CD1c-positive myeloid dendritic cell (primary cell): Measurements from ENCODE around the gene DYNC1I1.

Experiments used
- DNase-seq: peaks from one replicate; pipeline ENCODE4 v3.0.0-alpha.2; 2016; ENCODE audit errors: extremely low spot score

Gene DYNC1I1

DNA sequence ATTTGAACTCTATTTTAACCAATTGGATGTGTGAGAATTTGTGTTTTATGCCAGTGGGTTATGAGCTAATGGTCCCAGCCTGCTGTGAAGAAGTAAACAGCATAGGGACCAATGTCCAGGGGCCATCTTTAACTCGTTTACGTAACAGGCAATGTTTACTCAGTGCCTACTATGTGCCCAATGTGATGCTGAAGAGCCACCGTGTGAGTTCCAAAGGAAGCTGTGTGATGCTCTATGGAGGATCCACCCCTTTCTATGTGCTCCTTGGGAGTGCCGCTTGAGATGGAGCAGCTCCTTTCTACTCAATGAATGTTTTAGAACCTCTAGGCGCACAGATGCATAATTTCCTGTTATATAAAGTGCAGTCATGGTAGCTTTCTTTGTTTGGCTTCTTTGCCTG, 21.3 kb downstream of the DYNC1I1 start:
- no peak for DNase-seq

DNA sequence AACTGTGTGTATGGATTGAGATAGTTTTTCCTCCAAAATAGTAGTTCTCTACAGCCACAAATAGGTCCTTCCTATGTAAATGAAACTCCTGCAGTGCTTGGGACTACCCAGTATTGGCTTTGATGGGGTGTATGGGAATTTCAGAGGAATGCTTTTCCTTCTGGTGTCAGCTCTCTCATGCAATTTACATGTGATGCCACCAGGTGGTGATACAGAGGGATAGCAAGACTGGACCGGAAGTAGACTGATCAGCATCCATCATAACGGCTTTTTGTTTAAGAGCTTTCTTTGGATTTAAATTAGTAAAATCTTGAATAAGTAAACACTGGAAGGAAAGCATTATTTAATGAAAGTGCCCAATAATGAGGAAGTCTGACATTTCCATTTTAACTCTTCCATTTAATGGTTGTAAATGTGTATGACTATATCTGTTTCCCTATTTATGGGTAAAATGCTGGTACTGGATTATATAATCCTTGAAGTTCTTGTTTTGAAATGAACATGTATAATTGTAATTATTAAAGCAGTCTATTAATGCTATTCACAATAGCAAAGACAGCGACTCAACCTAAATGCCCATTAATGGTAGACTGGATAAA, 22.7 kb downstream of the DYNC1I1 start:
- peak; percentile 16 for DNase-seq

DNA sequence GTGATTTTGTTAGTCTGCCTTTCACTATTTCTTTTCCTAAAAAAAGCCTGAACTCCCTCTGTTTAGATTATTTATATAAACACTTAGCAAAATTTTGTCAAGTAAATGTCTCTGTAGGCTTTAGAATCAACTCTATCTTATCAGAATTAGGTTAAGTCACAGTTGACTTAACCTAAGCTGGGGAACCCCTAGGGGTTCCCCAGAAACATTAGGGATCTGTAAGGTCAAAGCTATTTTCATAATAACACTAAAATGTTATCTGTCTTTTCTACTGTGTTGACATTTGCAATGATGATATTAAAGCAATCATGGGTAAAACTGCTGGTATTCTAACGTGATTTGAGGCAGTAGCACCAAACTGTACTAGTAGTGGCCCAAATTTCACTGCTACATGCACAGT, 24.3 kb downstream of the DYNC1I1 start:
- DNase-seq, result no peak

DNA sequence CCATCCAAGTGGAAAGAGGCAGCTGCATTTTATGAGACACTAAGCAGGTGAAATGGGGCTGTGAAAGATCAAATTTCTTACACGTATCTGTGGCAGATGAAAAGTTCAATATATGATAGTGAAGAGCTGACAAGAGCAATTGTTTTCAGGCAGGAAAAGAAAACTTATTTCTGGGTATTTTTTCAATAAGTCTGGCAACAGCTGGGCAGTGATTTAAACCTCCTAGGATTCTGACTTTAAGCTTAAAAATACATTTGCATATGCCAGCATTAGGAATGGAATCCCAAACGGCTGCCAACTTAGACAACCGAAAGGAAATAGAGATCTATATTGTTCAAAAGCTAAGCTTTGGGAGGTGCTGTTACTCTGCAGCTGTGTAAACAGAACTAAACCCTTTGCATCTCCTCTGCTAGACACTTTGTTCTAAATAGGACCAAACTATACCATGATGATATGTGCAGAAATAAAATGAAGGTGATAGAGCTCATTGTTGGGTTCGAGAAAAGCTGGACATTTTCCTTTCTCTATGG, 26.1 kb downstream of the DYNC1I1 start:
- DNase-seq, result no peak

DNA sequence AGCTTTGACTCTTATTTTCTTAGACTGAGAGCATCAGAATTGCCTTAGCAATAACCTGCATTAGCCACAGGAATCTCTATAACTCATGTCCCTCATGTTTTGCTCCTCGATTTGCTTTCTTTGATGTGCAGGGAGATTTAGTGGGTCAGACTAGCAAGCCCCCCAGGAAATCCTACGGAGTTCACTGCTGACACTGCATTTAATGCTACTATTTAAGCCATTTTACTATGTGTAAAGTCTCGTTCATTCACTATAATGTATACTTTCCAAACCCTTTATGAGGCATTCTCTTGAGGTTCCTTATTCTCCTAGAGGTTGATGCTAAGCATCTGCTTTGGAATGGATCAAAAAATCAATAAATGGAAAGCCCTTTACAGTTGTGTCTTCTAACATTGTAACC, 28.4 kb downstream of the DYNC1I1 start:
- no peak for DNase-seq

DNA sequence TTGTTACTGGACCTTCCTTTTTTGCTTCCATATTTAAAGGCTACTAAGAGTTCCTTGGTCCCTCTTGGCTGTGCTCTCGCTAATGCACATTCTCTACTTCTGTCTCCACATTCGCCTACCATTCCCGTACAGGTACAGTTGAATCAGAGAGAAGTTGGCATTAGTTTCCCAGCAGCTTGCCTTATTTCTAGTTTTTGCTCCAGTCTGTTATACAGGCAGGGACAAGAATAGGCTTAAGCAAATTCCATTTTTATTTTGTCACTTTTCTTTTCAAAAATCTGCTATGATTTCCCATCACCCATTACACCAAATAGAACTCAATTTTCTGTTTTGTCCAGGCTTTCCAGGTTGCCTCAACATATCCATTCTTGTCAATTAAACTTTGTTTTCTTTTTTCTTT, 29.9 kb downstream of the DYNC1I1 start:
- no peak for DNase-seq

DNA sequence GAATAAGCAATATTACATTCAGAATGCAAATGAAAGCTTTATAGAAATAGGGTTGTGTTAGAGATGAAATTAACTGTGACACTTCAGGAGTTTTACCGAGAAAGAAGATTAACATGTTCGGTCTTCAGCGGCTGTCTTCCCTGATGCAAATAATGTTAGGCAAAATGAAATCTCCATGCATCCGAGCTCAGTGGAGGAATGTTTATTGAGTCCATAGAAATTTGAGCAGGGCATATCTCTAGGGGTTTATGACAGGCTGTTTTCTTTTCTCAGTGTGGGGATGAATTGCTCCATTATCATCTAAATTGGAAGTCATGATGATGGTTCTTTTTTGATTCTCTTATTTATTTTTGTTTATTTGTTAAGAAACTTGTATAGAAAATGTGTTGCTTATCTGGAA, 31.7 kb downstream of the DYNC1I1 start:
- no peak for DNase-seq

DNA sequence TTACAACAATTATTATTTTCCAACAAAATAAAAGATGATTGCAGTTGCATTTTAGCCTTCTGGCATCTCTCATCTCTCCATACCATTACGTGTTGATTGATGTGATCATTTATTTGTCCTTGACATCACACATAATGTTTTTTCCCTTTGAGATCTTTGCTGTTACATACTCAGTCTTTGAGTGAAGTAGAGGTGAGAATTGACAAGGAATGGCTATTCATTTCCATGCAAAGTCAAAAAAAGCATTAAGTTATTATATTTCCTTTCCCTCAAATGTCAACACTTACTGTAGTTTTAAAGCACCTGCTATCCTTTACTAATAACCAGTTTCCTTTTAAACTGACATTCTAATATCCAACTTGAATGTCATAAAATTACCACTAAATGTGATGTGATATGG, 33.6 kb downstream of the DYNC1I1 start:
- no peak for DNase-seq

DNA sequence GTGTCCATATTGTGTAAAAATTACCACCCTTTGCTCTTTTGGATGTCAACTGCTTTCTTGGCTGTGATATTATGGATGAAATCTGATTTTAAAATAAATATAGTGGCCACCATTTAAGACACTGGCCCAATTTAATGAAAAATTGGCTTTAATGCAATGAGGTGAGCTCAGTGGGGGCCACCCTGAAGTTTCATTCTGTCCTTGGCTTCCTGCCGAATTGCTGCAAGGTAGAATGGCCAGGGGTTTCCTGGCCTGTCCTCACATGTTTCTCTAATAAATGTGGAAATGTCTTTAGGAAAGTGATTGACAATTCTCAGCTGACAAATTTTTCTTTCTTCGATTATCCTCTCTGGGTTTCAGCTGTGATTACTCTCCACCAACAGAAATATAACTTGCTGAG, 36.0 kb downstream of the DYNC1I1 start:
- DNase-seq, result no peak

DNA sequence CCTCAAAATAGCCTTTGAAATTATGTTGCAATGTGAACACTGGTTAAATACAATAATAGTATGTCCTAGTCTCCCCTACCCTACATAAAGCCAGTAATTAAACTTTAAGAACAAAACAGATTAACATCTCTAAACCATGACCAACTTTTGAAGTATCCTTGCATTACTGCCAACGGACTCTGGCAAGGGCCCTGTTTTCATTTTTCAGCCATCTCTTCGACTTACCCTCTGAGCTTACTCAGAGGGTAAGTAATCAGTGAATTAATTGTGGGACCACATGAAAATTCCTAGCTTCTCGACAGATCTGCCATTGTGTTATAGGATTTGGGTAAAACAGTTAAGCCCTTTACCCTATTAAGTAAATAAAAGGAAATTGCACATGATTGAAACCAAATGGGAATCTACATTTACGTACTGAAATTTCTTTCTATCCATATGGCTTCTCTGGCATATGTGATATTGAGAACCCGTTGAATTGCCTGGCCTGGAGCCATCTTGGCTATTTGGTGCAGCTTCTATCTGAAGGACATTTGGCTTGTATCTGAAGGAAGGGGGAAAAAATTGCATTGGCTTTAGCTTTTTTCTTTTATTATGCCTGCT, 39.6 kb downstream of the DYNC1I1 start:
- DNase-seq, result no peak

DNA sequence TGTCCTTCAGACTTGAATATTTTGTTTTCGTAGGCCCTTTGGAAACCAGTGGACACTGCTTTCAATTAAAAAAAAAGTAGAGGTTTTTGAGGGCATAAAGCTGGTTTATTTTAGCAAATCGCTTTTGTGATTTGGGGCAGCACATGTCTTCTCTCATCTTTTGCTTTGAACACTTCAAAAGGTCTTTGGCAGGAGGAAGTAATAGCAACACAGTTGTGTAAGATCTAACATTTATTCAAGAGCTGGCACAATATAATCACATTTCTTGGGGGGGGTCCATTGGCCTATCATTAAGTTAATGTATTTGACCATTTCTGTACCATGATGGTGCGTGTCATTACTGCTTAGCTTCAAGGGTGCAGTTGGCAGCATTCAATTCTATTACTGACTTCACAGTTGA, 42.4 kb downstream of the DYNC1I1 start:
- DNase-seq, result no peak

DNA sequence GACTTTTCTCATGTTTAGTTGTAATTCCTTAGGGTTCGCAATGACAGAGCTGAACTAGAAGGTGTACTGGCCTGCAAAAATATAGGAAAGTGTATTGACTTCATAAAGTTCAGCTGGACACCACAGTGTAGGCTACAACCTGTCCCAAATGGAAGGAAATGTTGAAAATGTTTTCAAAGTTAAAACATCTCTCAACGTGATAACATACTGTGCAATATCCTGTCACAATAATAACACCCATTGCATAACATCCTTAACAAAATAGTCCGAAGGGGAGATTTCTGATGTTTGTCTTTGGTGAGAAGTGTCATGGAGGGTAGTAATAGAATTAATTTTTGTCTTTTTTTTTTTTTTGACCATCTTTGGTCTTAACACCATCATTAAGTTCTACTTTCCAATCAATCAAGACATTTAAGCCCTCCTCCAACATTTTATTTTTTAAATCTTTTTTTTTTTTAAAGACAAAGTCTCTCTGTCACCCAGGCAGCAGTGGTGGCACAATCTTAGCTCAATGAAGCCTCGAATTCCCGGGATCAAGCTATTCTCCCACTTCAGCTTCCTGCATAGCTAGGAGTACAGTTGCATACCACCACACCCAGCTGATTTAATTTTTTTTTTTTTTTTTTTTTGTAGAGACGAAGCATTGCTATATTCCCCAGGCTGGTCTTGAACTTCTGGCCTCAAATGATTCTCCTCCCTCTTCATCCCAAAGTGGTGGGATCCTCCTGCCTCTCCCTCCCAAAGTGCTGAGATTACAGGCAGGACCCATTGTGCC, 45.7 kb downstream of the DYNC1I1 start:
- DNase-seq, result no peak

DNA sequence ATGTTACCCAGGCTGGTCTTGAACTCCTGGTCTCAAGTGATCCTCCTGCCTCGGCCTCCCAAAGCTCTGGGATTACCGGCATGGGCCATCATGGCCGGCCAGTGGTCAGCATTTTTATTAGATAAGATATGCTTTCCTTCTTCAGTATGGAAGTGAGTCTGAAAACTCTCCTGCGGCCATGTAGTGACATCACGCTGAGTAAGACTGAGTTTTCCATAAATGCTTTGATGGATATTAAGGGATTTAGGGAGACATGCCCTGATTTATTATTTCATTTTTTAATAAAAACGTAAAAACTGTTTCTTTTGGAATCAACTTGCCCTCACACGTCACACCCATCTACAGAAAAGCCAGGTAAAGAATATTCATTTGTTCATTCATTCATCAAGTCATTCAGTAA, 48.4 kb downstream of the DYNC1I1 start:
- DNase-seq, result no peak

DNA sequence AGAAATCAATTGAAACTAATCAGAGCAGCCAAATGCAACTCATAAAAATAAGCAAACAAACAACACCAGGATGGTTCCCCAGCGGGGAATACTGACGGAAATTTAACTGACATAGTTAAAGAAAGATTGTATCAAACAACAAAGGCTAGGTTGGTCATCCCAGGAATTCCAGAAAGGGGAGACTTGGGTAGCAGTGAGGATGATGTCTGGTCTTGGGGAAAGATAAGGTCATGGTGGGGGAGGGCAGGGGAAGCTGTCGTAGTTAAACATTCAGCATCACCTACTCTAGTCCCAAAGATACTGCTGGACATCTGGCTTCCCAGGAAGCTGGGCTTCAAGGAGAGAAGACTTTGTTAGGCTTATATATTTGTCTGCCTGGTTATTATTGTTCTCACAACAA, 50.4 kb downstream of the DYNC1I1 start:
- DNase-seq, result no peak

DNA sequence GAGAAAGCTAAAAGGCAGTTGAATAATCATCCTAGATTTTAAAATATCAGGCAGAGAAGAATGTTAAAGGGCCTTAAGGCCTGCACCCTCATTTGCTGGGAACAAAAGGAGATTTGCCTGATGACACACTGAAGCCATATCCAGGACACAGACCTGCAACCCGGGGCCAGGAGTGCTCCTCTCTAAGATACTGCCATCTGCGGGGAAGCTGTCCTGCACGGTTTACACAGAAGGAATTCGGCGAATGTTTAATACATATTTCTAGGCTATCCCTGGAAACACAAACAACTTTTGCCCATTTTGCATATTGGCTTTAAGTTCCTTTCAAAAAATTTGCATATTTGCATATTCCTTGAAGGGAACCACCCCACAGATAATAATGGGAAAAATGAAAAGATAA, 52.3 kb downstream of the DYNC1I1 start:
- DNase-seq, result no peak

DNA sequence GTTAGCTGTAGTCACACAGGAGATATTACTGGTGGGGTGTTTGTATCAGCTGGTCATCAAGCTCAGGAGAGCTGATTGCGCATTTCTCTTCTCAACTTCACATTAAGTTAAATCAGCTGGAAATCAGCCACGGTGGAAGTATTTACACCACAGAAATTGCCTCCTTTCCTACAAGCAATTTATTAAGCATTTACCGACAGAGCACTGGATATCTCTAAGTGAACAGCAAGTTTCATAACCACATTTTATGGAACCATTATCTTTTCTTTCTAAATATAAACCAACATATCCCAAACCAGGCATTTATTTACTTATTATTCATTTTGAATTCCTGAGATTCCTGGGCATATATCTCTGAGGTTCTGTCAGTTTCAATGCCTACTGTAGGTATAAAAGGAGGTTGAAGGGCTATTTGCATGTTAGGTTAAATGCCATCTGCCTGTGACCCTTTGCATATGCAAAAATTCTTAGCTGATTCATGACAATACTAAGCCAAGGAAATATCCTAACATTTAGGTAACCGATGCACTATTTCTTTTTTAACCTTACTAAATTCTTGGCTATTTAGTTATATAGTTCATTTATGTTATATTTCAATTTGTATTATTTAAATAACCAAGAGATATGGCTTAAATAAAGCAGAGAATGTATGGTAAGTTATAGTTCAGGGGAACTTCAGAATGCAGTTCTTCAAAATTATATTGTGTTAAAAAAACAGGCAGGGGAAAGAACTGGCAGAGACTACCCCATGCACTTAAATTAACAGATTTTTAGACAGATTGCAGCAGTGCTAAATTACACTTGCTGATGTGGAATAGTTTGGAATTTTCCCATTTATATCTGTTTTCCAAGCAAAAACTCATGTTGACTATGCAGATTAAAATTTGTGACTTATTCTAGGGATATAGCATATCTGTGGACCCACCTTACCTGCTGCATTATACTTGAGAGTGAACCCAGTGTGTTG, 56.8 kb downstream of the DYNC1I1 start:
- no peak for DNase-seq

DNA sequence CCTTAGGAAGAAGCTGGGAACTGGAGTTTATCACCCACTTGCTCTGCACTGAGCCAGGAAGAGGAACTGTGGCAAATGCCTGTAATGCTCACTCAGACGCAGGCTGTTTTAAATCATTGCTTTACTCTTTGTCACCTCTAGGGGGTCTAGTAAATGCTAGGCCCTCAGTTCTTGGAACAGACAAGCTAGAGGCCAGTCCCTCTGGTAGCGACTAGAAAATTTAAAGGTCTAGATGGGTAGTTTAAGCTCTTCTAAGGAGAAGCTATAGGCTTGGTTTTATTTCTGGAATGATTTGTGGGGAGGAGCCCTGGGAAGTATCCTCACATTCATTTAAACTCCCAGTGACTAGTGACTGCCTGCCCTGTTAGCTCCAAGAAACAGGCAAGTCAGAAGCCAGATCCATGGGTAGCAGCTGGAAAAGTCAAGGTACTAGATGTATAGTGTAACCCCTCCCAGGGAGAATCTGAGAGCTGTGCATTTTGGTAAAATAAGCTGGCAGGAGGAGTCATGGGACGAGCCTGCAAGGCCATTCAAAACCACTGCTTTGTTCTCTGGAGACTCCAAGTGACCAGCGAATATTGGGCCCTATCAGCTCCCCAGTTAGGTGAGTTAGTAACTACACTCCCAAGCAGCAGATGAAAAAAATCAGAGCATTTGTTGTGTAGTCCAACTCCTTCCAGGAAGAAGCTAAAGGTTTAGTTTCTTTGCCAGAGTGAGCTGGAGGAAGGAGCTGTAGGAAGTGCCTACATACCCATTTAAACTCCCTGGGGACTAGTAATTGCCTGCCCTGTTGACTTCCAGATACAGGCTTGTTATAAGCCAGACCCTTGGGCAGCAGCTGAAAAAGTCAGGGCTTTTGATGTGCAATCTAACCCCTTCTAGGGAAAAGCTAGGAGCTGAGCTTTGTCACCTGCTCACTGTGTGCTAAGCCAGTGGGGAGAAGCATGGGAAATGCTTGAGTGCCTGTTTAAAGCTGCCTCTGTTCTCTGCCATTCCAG, 68.9 kb downstream of the DYNC1I1 start:
- no peak for DNase-seq

DNA sequence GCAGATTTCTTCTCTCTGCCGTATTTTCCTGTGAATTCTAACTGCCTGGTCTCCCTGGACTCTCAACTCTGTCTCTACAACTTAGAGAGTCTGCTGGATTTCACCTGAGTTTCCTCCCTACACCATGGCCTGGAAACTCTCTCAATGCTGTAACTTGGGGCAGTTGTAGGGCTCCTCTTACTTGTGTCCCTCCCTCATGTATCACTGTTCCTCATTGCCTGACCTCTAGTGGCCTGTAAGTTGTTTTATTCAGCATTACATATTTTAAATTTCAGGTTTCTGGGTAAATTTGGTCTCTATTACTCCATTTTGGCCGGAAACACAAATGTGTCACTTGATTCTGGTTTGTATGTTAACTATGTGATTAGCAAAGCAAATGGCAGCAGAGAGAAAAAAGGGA, 70.9 kb downstream of the DYNC1I1 start:
- DNase-seq, result no peak

DNA sequence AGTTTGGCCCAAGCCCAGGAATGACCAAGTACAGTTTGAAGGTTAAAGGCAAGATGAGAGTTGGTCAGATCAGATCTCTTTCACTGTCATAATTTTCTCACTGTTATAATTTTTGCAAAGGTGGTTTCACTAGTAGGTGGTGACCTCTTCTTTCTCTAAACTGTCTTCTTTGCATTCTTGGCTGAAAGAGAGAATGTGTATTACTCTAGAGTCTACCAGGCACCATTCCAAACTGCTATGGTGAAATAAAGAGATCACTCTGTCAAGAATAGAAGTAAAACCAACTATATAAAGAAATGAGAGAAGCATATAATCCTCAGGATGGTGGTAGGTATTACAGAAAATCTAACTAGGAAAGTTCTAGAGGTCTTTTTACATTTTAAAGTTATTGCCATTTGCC, 72.7 kb downstream of the DYNC1I1 start:
- DNase-seq, result no peak

DNA sequence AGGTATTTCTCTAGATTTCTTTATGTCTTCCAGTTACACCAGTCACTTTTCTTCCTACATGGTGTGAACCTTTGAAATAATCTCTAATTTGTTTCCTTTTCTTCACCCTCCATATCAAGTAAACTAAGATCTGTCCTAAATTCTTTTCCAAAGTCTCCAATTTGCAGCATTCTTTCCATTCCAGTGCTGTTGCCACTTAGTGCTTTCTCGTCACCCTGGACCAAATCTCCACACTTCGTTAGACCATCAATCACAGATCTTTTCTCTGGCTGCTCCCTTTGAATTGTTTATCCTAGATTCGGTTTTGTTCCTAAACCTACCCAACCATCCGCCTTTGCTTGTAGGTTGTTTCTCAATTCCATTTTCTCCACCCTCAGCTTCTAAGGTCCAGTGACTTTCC, 74.7 kb downstream of the DYNC1I1 start:
- DNase-seq, result no peak

DNA sequence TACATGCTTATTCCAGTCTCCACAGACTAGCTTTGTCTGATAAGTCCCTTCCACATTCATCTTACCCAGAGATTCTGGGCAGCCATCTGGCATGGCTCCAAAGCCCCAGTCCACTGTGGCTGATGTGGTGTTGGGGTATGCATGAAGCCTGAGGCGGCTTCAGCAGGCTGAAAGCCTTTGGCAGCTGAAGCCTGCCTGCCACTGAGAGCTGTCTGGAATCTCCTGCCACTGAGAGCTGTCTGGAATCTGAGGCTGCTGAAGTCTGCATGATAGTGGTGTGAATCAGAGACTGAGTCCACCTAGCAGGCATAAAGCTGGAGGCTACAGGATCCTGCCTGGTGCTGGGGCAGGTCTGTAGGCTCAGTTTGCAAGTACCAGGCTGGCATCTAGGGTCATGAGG, 87.1 kb downstream of the DYNC1I1 start:
- DNase-seq, result no peak
